ENCODE measurements around the gene MUC22. TPM values are rescaled to one million over a fixed set of nuclear protein-coding genes. Genes with fewer than 3 reads are reported as not detected.
"Not testable (repeated sequence)": the region's sequence is repeated elsewhere in the genome, so short reads cannot be mapped to it uniquely, and the experiment has no call there.

Gene MUC22
- total and polyA plus RNA-seq, 10 of the 15 experiments (the other 5 are each of a cell fraction or from before 2014, with no cell fraction given), result under 0.01 to 0.09 (median 0.04) TPM; not detected in 4

DNA sequence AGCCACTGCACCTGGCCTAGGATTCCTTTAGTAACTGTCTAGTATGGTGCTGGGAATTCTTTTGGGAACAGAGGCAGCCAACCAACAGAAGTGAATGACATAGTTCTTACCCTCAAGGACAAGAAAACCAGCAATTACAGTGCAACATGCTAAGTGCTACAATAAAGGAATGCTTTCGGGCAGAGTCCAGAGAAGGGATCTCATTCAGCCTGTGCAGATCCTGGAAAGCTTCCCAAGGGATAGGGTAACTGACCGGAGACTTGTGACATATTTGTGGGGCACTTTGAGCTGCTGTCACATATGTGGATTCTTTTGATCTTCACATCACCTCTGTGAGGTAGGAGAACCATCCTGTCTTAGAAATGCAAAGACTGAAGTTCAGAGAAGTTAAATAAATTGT, 55.3 kb downstream of the MUC22 start (continued):
- TF ChIP-seq, protein P1, sequence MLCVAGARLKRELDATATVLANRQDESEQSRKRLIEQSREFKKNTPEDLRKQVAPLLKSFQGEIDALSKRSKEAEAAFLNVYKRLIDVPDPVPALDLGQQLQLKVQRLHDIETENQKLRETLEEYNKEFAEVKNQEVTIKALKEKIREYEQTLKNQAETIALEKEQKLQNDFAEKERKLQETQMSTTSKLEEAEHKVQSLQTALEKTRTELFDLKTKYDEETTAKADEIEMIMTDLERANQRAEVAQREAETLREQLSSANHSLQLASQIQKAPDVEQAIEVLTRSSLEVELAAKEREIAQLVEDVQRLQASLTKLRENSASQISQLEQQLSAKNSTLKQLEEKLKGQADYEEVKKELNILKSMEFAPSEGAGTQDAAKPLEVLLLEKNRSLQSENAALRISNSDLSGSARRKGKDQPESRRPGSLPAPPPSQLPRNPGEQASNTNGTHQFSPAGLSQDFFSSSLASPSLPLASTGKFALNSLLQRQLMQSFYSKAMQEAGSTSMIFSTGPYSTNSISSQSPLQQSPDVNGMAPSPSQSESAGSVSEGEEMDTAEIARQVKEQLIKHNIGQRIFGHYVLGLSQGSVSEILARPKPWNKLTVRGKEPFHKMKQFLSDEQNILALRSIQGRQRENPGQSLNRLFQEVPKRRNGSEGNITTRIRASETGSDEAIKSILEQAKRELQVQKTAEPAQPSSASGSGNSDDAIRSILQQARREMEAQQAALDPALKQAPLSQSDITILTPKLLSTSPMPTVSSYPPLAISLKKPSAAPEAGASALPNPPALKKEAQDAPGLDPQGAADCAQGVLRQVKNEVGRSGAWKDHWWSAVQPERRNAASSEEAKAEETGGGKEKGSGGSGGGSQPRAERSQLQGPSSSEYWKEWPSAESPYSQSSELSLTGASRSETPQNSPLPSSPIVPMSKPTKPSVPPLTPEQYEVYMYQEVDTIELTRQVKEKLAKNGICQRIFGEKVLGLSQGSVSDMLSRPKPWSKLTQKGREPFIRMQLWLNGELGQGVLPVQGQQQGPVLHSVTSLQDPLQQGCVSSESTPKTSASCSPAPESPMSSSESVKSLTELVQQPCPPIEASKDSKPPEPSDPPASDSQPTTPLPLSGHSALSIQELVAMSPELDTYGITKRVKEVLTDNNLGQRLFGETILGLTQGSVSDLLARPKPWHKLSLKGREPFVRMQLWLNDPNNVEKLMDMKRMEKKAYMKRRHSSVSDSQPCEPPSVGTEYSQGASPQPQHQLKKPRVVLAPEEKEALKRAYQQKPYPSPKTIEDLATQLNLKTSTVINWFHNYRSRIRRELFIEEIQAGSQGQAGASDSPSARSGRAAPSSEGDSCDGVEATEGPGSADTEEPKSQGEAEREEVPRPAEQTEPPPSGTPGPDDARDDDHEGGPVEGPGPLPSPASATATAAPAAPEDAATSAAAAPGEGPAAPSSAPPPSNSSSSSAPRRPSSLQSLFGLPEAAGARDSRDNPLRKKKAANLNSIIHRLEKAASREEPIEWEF (IDR thresholded peaks at IDR 0.05; ENCODE audit: insufficient replicate concordance, low read depth, low read length), result no peak

DNA sequence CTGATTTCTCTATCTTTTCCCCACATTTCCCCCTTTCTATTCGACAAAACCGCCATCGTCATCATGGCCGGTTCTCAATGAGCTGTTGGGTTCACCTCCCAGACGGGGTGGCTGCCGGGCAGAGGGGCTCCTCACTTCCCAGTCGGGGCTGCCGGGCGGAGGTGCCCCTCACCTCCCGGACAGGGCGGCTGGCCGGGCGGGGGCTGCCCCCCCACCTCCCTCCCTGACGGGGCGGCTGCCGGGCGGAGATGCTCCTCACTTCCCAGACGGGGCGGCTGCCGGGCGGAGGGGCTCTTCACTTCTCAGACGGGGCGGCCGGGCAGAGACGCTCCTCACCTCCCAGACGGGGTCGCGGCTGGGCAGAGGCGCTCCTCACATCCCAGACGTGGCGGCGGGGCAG, 56.8 kb downstream of the MUC22 start:
- CTCF ChIA-PET; H2AFZ ChIP-seq (ENCODE audit: control insufficient read depth, low read depth, low read length); BruUV-seq (replicated peaks); in situ Hi-C loops (cut with MboI); H3K4me2 ChIP-seq (ENCODE audit: control insufficient read depth, insufficient read depth); H3K9me3 ChIP-seq (replicated peaks; ENCODE audit: control insufficient read depth, insufficient read depth, low read length); H3K36me3 ChIP-seq (ENCODE audit: control insufficient read depth in 2 of 2, insufficient read depth in 2 of 2, low read length in 1 of 2); H4K20me1 ChIP-seq (ENCODE audit: control insufficient read depth, insufficient read depth); H3K4me3 ChIP-seq; FAIRE-seq; H3K9ac ChIP-seq (ENCODE audit: control insufficient read depth, insufficient read depth, low read length); SMC1A ChIA-PET (ENCODE audit: uncharacterized antibody, unreplicated experiment); intact Hi-C loops (cut with micrococcal nuclease; ENCODE audit: unreplicated experiment); H3K4me1 ChIP-seq (ENCODE audit: control insufficient read depth, insufficient read depth, low read length); RAD21 ChIA-PET (ENCODE audit: unreplicated experiment); H3K27me3 ChIP-seq (replicated peaks in 1 of 2; ENCODE audit: control insufficient read depth in 2 of 2, insufficient read depth in 2 of 2, low read length in 1 of 2); H3K27ac ChIP-seq (ENCODE audit: control insufficient read depth, insufficient read depth); H3K79me2 ChIP-seq (ENCODE audit: control insufficient read depth, insufficient read depth, low read length); DNase-seq (ENCODE audit: low read depth, low spot score); POLR2A ChIA-PET; ATAC-seq: not testable (repeated sequence)
- WGBS (ENCODE audit: insufficient coverage, insufficient replicate concordance, low lambda C conversion rate, missing lambda C conversion rate), result 83% methylated on average over 21 of the region's 32 CpGs

DNA sequence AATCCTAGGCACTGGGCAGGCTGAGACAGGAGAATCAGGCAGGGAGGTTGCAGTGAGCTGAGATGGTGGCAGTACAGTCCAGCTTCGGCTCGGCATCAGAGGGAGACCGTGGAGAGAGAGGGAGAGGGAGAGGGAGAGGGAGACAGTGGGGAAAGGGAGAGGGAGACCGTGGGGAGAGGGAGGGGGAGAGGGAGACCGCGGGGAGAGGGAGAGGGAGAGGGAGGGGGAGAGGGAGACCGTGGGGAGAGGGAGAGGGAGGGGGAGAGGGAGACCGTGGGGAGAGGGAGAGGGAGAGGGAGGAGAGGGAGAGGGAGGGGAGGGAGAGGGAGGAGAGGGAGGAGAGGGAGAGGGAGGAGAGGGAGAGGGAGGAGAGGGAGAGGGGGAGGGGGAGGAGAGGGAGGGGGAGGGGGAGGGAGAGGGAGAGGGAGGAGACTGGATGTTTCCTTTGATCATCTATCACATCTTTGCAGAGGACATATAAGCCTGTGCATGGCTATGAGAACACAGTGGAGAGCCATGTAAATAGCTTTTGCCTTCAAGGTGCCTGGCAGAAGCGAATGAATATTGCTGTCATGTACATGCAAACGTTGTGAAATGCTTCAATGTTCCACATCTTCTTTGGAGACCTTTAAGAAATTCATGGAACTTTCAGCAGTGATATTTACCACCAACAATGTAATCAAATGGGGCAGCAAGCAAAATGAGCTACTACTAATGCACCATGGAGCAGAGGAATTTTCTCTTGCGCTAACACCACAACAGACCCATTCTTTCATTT, 57.8 kb downstream of the MUC22 start:
- RAD21 ChIA-PET (ENCODE audit: unreplicated experiment); H3K36me3 ChIP-seq (ENCODE audit: control insufficient read depth in 2 of 2, insufficient read depth in 2 of 2, low read length in 1 of 2); H3K27ac ChIP-seq (ENCODE audit: control insufficient read depth, insufficient read depth); H3K9me3 ChIP-seq (replicated peaks; ENCODE audit: control insufficient read depth, insufficient read depth, low read length); in situ Hi-C loops (cut with MboI); H3K27me3 ChIP-seq (replicated peaks in 1 of 2; ENCODE audit: control insufficient read depth in 2 of 2, insufficient read depth in 2 of 2, low read length in 1 of 2); H3K79me2 ChIP-seq (ENCODE audit: control insufficient read depth, insufficient read depth, low read length); DNase-seq (ENCODE audit: low read depth, low spot score); H3K4me3 ChIP-seq; H3K9ac ChIP-seq (ENCODE audit: control insufficient read depth, insufficient read depth, low read length); POLR2A ChIA-PET; H3K4me2 ChIP-seq (ENCODE audit: control insufficient read depth, insufficient read depth); BruUV-seq (replicated peaks); ATAC-seq; FAIRE-seq; H2AFZ ChIP-seq (ENCODE audit: control insufficient read depth, low read depth, low read length); H3K4me1 ChIP-seq (ENCODE audit: control insufficient read depth, insufficient read depth, low read length); H4K20me1 ChIP-seq (ENCODE audit: control insufficient read depth, insufficient read depth); intact Hi-C loops (cut with micrococcal nuclease; ENCODE audit: unreplicated experiment): not testable (repeated sequence)
- SMC1A ChIA-PET (ENCODE audit: uncharacterized antibody, unreplicated experiment), result interaction anchor here (1.2 to 3.5 kb wide), 3 partner anchors 11 to 246 kb away, joined by 3 to 43 read pairs (median 15); partner anchors contain the start of gene VARS2
- CTCF ChIA-PET, result interaction anchor here (0.6 to 3.5 kb wide), 13 partner anchors 11 to 246 kb away, joined by 3 to 115 read pairs (median 4); partner anchors contain the start of gene VARS2
- 44% methylated on average over 5 of the region's 11 CpGs for WGBS (ENCODE audit: insufficient coverage, insufficient replicate concordance, low lambda C conversion rate, missing lambda C conversion rate)

Data from GM12878 (cell line).